ENCODE data around the gene RXFP1.

The RXFP1 gene

GRCh38 chr4:158543191-158543590, 21.5 kb downstream of the RXFP1 start:
- no peak for DNase-seq

GRCh38 chr4:158544141-158544540, 22.5 kb downstream of the RXFP1 start:
- DNase-seq, result no peak

DNA sequence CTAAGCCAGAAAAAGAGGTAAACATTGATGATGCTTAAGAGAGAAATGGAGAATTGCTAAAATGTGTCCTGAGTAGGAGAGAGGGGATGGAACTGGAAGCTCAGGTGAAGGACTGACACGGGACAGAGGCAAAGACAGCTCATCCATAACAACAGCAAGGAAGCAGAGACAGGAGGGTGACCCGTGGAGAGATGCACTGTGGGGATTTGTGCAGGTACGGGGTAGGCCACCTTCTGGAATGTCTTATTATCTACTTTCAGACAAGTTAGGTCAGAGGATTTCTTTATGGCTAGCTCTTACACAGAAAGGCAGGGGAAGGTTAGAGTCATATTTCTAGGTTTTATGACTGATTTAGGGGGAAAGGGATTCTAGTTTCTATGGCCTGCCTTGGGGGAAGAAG, 31.7 kb downstream of the RXFP1 start:
- DNase-seq, result no peak

GRCh38 chr4:158560284-158560683, 38.6 kb downstream of the RXFP1 start:
- DNase-seq, result no peak

DNA sequence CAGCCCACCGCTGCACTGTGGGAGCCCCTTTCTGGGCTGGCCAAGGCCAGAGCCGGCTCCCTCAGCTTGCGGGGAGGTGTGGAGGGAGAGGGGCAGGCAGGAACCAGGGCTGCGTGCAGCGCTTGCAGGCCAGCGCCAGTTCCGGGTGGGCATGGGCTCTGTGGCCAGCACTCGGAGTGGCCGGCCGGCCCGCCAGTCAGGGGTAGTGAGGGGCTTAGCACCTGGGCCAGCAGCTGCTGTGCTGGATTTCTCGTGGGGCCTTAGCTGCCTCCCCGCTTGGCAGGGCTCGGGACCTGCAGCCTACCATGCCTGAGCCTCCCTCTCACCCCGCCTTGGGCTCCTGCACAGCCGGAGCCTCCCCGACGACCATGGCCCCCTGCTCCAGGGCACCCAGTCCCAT, 45.2 kb downstream of the RXFP1 start:
- no peak for DNase-seq

- DNase-seq, result no peak
Observed at GRCh38 chr4:158571736-158572135, 50.1 kb downstream of the RXFP1 start.

DNA sequence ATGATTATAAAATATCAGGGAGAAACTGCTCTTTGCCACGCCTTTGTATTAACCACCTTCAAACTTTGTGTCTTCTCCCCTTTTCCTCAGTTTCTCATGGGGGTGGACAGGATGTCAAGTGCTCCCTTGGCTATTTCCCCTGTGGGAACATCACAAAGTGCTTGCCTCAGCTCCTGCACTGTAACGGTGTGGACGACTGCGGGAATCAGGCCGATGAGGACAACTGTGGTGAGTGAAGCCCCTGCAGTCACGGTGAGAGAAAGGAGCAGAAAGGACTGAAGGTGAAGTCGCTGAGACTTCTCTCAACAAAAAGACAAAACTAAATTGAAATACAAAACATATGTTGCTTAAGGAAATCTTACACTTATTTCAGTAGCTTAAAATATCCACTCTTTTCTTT, 50.9 kb downstream of the RXFP1 start:
- DNase-seq, result no peak

GRCh38 chr4:158578476-158578875, 56.8 kb downstream of the RXFP1 start:
- DNase-seq, result no peak

DNA sequence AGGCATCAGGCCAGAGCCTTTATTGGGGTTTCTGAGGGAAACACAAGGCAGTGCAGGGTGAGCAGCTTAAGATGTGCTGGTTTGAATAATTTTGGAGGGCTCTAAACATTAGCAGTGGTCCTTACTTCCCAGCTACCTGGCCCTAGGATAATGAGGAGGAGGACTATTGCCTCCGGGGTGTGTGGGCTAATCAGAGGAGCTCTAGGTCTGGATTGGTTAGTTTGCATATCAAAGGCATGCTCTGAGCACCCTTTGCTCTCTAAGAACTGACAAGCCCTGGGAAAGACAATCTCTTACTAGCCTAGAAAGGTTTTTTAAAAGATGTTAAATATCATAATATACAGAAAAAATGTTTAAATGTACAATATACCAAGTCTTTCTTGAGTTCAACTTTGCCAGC, 58.4 kb downstream of the RXFP1 start:
- DNase-seq, result no peak

DNA sequence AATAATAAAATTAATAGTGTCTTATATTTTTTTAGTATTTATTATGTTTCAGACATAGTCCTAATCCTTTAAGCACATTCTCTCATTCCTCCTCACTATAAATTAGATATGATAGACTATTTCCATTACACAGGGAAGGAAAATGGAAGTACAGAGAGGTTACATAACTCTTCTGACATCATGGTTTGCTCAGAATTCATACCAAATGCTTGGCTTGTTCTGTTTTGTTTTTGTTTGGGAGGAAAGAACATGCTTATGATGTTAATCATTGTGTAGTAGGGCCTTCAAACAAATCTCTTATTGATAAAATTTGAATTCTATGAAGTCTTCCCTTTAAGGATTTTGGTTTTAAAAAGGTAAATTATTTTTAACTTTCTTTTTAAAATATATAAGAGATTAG, 59.5 kb downstream of the RXFP1 start:
- DNase-seq, result no peak

DNA sequence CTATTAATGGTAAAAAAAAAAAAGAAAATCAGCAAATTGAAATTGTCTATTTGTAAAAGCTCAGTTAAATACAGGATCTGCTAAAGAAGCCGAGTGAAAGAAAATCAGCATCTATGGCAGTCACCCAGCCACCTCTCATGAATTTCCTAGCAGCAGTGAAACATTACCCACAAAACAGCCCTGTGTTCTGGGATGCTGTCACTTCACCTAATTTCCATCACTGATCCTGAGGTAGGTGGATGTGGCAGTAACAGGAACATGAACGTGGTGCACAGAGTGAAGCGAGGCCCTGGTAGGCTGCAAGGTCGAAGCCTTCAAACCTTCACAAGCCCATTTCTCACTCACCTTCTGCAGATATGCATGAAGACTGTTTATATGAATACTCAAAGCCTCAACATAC, 65.2 kb downstream of the RXFP1 start:
- no peak for DNase-seq

DNA sequence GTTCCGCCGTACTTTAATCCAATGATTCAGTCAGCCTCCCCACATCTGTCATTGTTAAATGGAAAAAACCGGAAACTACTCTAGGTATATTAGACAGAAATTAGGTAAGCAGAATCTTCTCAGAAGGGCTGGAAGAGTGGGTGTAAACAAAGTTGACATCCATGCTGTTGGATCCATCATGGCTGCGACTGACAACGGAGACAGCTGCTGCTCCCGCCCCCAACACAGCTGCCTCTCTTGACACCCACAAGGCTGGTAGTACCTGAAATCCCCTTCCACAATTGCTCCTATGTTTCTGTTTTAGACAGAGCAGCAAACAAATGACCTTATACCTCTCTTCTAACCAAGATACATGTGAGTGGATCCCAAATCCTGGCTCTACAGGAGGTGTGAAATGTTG, 66.6 kb downstream of the RXFP1 start:
- DNase-seq, result no peak

GRCh38 chr4:158588777-158589176, 67.1 kb downstream of the RXFP1 start:
- no peak for DNase-seq

DNA sequence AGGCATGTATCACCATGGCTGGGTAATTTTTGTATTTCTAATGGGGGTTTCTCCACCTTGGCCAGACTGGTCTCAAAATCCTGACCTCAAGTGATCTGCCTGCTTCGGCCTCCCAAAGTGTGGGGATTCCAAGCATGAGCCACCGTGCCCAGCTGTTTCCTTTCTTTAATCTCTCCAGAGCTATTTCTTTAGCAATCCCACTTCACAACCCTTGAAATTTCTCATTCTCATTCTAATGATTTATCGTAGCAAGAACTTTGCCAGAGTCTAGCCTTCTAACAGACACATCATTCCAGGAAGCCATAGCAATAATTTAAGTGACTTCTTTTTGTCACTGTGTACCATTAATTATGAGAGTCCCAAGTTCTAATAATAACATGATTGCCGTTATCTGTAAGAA, 68.6 kb downstream of the RXFP1 start:
- no peak for DNase-seq

- no peak for DNase-seq
Observed at GRCh38 chr4:158590824-158591223, 69.1 kb downstream of the RXFP1 start.

DNA sequence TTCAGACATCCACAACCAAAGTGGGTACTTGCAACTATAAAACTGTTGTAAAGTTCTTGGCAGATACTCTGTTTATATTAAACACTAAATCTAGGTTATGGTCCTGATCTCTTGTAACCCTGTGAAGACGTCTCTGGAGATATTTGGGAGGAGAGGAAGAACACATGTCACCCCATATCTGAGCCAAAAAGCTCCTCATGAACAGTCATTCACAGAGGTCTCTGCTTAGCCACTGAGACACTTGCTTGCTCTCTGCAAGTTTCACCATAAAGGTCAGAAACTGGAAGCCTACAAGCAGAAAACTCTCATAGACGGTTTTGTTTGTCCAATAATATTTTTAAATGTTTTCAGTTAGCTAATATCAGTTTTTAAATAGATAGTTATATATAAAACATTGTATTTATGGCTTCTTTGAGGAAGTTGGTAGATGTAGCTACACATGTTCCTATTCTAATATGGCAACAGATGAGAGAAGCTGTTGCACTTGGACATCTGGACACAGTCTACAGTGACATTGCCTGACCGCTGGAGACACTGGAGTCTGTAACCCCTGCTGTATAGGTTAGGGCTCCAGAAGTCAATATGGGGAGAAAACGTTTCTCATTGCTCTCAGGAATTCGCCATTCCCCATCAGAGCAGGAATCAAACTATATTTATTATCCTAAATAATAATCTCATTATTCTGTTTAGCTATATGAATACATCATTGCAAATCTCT, 76.4 kb downstream of the RXFP1 start:
- no peak for DNase-seq

DNA sequence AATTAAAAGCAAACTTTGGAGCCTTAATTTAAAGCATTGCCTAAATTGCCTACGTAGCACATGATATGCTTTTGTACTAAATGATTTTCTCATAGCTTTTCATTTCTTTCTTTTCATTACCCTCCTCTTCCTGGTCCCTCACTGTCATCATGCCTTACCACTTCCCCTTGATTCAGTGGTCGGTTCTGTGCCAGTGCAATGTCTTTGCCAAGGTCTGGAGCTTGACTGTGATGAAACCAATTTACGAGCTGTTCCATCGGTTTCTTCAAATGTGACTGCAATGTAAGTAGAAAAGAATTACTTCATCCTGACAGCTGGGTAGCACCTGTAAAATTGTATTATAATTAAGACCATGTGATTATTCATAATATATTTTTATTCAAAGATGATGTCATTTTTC, 77.5 kb downstream of the RXFP1 start:
- no peak for DNase-seq

- no peak for DNase-seq
Observed at GRCh38 chr4:158599765-158600498, 78.2 kb downstream of the RXFP1 start.

DNA sequence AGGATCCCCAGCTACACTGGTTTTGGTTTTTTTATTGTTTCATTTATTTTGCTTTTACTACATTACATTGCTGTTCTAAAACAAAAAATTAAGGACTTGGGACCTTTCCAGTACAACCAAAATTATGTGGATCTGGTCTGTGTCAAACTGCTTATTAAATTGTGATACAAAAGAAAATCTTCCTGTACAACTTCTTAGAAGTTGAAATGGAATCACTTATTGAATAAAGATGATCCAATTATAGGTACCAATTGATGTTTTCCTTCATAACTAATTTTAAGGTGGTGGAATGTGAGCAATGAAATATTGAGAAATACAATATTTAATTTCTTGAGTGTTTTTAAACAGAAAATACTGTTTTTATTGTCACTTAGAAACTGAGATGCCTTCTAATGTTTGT, 82.7 kb downstream of the RXFP1 start:
- no peak for DNase-seq

DNA sequence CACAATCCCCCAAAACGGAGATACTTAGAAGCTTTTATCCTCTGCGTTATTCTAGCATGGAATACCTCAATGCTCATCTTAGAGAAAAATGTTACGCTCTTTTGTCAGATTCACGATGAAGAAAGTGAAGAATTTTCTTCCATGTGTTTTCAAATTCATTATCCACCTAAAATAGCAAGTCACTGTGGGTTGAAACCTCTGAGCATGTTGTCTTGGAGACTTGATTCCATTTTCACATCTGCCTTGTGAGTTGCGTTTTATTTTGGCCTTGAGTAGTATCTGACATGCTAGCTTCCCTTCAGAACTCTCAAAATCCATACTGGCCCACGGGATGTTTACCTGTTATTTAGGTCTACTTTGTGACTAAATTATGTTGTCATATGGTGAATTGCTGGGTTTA, 83.7 kb downstream of the RXFP1 start:
- no peak for DNase-seq

DNA sequence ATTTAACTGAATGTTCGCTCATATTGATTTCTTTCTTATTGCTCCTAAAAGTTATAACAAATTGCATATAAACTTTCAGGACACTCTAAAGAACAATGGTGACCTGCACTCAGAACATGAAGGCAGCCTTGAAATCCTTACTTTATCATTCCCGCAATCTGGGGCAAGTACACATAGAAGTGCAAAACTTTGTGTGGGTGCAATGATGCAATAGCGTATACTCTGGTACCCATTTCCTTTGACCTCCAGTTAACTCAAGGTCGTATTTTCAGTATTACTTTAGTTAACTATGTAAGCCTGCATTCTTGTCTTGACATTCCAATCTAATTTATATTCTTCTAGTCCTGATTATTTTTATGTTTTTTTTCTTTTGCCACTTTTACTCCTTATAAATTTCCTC, 85.3 kb downstream of the RXFP1 start:
- DNase-seq, result no peak

GRCh38 chr4:158609116-158609515, 87.4 kb downstream of the RXFP1 start:
- DNase-seq, result no peak

- DNase-seq, result no peak
Observed at GRCh38 chr4:158610790-158611189, 89.1 kb downstream of the RXFP1 start.

DNA sequence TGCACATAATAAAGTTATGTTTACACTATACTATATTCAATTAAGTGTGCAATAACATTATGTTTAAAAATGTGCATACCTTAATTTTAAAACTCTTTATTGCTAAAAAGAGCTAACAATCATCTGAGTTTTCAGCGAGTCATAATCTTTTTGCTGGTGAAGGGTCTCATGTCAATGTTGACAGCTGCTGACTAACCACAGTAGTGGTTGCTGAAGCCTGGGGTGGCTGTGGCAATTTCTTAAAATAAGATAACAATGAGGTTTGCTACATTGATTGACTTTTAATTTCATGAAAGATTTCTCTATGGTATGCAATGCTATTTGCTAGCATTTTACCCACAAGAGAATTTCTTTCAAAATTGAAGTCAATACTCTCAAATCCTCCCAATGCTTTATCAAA, 91.4 kb downstream of the RXFP1 start:
- no peak for DNase-seq

DNA sequence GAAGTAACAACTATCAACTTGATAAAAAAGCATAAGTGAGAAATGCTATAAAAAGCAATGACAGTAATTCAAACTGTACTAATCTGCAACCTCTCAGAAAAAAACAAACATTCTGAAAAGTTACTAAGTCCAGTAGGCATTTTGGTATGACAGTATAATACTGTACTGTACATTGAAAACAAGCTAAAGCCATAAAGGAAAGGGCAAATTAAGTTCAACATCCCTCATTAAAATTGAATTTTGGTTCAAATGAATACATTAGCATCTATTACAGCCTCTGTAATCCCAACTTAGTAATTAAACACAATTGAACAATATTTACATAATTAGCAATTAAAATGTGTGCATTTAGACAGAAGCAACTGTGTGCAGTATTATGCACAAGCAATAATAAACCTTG, 96.3 kb downstream of the RXFP1 start:
- DNase-seq, result no peak

All from activated CD4-positive, CD25-positive, alpha-beta regulatory T cell treated with anti-CD3 and anti-CD28 coated beads, Interleukin-2, amount 50 U/mL, for 72 hours (primary cell).